Adrenal gland (tissue), 12 donors: ENCODE measurements around the gene VCP. TPM values are rescaled to one million over a fixed set of nuclear protein-coding genes. Genes with fewer than 3 reads are reported as not detected.

Experiments
- DNase-seq, 7 donors: peaks; one replicate each; pipeline ENCODE4 v3.0.0-alpha.2; 2019 to 2020
- H3K27ac ChIP-seq, 5 donors: fragments of 200-600 bp; sonication (generic) in 4 of 5; 1 replicate in 3 of 5; 2 replicates in 2 of 5; pipeline versions ENCODE4 v1.5.1 to v1.8.0; 2016 to 2020; ENCODE audit warnings: mild to moderate bottlenecking in 1 of 5
- H3K27me3 ChIP-seq: fragments of 200-600 bp; 2 replicates; pipeline ENCODE4 v1.8.0; 2021
- H3K36me3 ChIP-seq, 2 donors: fragments of 200-600 bp; replicated peaks in 1 of 2; 1 replicate in 1 of 2; 2 replicates in 1 of 2; pipeline versions ENCODE4 v1.5.1 to v1.8.0; 2018 to 2022
- H3K4me1 ChIP-seq, 2 donors: fragments of 200-600 bp; replicated peaks in 1 of 2; 1 replicate in 1 of 2; 2 replicates in 1 of 2; pipeline versions ENCODE4 v1.5.1 to v1.8.0; 2018 to 2021
- H3K4me3 ChIP-seq, 4 donors: fragments of 200-600 bp; sonication (generic) in 3 of 4; one replicate each; pipeline ENCODE4 v1.5.1; 2016 to 2018
- H3K9me3 ChIP-seq, 3 donors: fragments of 200-600 bp; sonication (generic) in 1 of 3; replicated peaks in 1 of 3; 1 replicate in 2 of 3; 2 replicates in 1 of 3; pipeline versions ENCODE4 v1.5.1 to v1.8.0; 2016 to 2021
- CTCF ChIP-seq, 6 experiments: fragments of 450-650 bp in 4 of 6; fragments of 200-600 bp in 2 of 6; sonication (generic) in 1 of 6; IDR thresholded peaks; 1 replicate in 5 of 6; 2 replicates in 1 of 6; pipeline versions ENCODE4 v1.5.1 to v1.8.0; 2016 to 2021; ENCODE audit warnings: antibody characterized with exemption in 6 of 6, mild to moderate bottlenecking in 2 of 6, moderate library complexity in 1 of 6
- POLR2A ChIP-seq, 2 donors: fragments of 450-650 bp; IDR thresholded peaks; one replicate each; pipeline ENCODE4 v1.6.1; 2017; ENCODE audit warnings: antibody characterized with exemption in 2 of 2, mild to moderate bottlenecking in 2 of 2, moderate library complexity in 1 of 2
- WGBS, 4 donors: extraction: QIAGEN DNeasy Blood & Tissue Kit in 2 of 4; methylation state at CpG; one replicate each; pipeline versions ENCODE4 v1.1.5 to v1.1.7; 2013 to 2017; 5-methylcytosine and 5-hydroxymethylcytosine counted together
- intact Hi-C, 2 donors: fragments of 100-400 bp; cut with DNase I; formaldehyde crosslinking; loops; one replicate each; pipeline versions ENCODE4 v1.14.1 to v1.15.0; 2022 to 2023
- polyA plus RNA-seq, 3 donors: library from polyadenylated mRNA; stranded (reverse); fragments of 200-250 nt in 2 of 3; fragments of 350-450 nt in 1 of 3; fragmentation: Illumina TruSeq in 1 of 3; extraction: RNeasy Lipid Tissue Mini Kit (QIAGEN cat#74804) in 1 of 3; gene quantifications; one replicate each; pipeline ENCODE4 v1.2.3, GENCODE V29; 2013 to 2014
- total RNA-seq, 9 donors: library from RNA; depleted of rRNA in 4 of 9; stranded (reverse); fragments of >200 nt in 4 of 9; fragments of 120-200 nt in 1 of 9; fragmentation: NEBNext Ultra II Directional in 1 of 9; extraction: Animal tissue kit (Norgen Biotek cat#: 25700) in 1 of 9; gene quantifications; one replicate each; pipeline versions ENCODE4 v1.1.0 to v1.2.4, GENCODE V29; 2013 to 2023
- donor health status: healthy with polysubstance abuse.
- donor health status: Bipolar disorder and iron deficiency.
- donor health status: DM: yes; HTN: yes; CAD: no.
- donor health status: DM: no; HTN: no; CAD: no.
- donor health status: DM: no; HTN: no; CAD: no.
- donor health status: DM: yes; HTN: yes; CAD: no.

The VCP gene
- total and polyA plus RNA-seq, 12 donors, result 65.1 to 555 (median 251) TPM

GRCh38 chr9:35115680-35116538, 43.5 kb upstream of the VCP start, which contains the start of gene ATOSB:
TSS of gene ATOSB (minus strand) at chr9:35115862. CDS start at chr9:35108274, 7,588 bp downstream.
- no peaks in the 10 kb centered on the region for H3K27me3 ChIP-seq
- H3K27ac ChIP-seq, result peak within 1 kb of the TSS; percentile 37 to 83 (median 75)
- DNase-seq, result peak; percentile 95 to 99 (median 98)
- intact Hi-C loops, result loop anchor here (2.0 to 5.0 kb wide), 4 partner anchors 141 to 361 kb away; no protein-coding TSS in a partner anchor
- H3K4me3 ChIP-seq, result peak within 1 kb of the TSS; percentile 38 to 52 (median 48)
- no peaks in the 10 kb centered on the region for H3K9me3 ChIP-seq
- peaks cover 30 to 50% of the 10 kb centered on the region in 2 donors for H3K4me1 ChIP-seq
- no peaks in the 10 kb centered on the region for H3K36me3 ChIP-seq
- TF ChIP-seq POLR2A (IDR thresholded peaks at IDR 0.05) (peak; percentile 31 to 60), CTCF (IDR thresholded peaks at IDR 0.05) (no peak)
- 0 to 2% (median 1%) methylated on average over 32 to 54 of the region's 54 CpGs for WGBS, 4 donors

- DNase-seq, result peak; percentile 65 to 78 (median 69)
Measured at GRCh38 chr9:35114840-35115628, 42.6 kb upstream of the VCP start.

GRCh38 chr9:35114113-35114839, 41.9 kb upstream of the VCP start:
- no peaks in the 10 kb centered on the region for H3K27me3 ChIP-seq
- no peaks in the 10 kb centered on the region for H3K36me3 ChIP-seq
- H3K4me1 ChIP-seq, result peaks cover 42 to 63% of the 10 kb centered on the region in 2 donors
- no peak for TF ChIP-seq CTCF (IDR thresholded peaks at IDR 0.05)
- no peak for TF ChIP-seq POLR2A (IDR thresholded peaks at IDR 0.05)
- H3K4me3 ChIP-seq, result peak overlapping the region in 2 of 4 donors; percentile 45 to 52
- peak; percentile 68 to 93 (median 87) for DNase-seq
- H3K27ac ChIP-seq, result peak overlapping the region; percentile 37 to 83 (median 75)
- intact Hi-C loops, result no loop called here
- H3K9me3 ChIP-seq, result no peaks in the 10 kb centered on the region
- 5 to 15% (median 10%) methylated on average over 4 to 5 of the region's 5 CpGs for WGBS, 4 donors

More at GRCh38 chr9:35114840-35115628, 42.6 kb upstream of the VCP start:
- TF ChIP-seq POLR2A (IDR thresholded peaks at IDR 0.05) (peak in 1 of 2 donors; percentile 12), CTCF (IDR thresholded peaks at IDR 0.05) (no peak)
- Histone ChIP-seq H3K27me3 (no peaks in the 10 kb centered on the region), H3K9me3 (no peaks in the 10 kb centered on the region), H3K4me1 (peaks cover 38 to 59% of the 10 kb centered on the region in 2 donors), H3K36me3 (no peaks in the 10 kb centered on the region), H3K27ac (peak overlapping the region; percentile 37 to 83 (median 75)), H3K4me3 (peak overlapping the region; percentile 36 to 52 (median 48))
- 21 to 27% (median 25%) methylated on average over 12 of the region's 12 CpGs for WGBS, 4 donors
- intact Hi-C loops, result loop anchor here in 1 of 2 donors (5.0 kb wide), 2 partner anchors 142 to 362 kb away; no protein-coding TSS in a partner anchor
